SK-N-SH treated with all-trans-retinoic acid at 6 μM for 48 hours (cell line): ENCODE data around the gene NCS1.

ENCODE experiments used
- ATAC-seq: fragments of 200-7000 bp; cut with Tn5 transposase; 3 replicates; pipeline ENCODE4 v1.9.1; 2020; ENCODE audit warnings: mild to moderate bottlenecking, moderate library complexity
- ARNTL ChIP-seq: fragments of 450-650 bp; formaldehyde crosslinking; IDR thresholded peaks from 2 replicates; pipeline ENCODE4 v1.5.0; 2020; ENCODE audit warnings: low read depth, mild to moderate bottlenecking, moderate library complexity, borderline replicate concordance
- BACH2 ChIP-seq: fragments of 250-450 bp; sonication (Bioruptor Pico); IDR thresholded peaks from 2 replicates; pipeline ENCODE4 v1.9.0; 2021; ENCODE audit warnings: mild to moderate bottlenecking, borderline replicate concordance
- CSDC2 ChIP-seq: fragments of 250-450 bp; sonication (Bioruptor Pico); IDR thresholded peaks from 2 replicates; pipeline ENCODE4 v1.5.0; 2020; ENCODE audit warnings: mild to moderate bottlenecking, moderate library complexity
- ESRRG ChIP-seq: fragments of 250-450 bp; sonication (Bioruptor Pico); IDR thresholded peaks from 2 replicates; pipeline ENCODE4 v1.6.1; 2021; ENCODE audit warnings: mild to moderate bottlenecking
- GLIS3 ChIP-seq: fragments of 250-450 bp; sonication (Bioruptor Pico); IDR thresholded peaks from 2 replicates; pipeline ENCODE4 v1.5.0; 2020; ENCODE audit warnings: mild to moderate bottlenecking, moderate library complexity
- ISL1 ChIP-seq: fragments of 250-450 bp; sonication (Bioruptor Pico); IDR thresholded peaks from 2 replicates; pipeline ENCODE4 v2.1.2; 2022; ENCODE audit warnings: mild to moderate bottlenecking, moderate library complexity
- OSR1 ChIP-seq: fragments of 250-450 bp; sonication (Bioruptor Pico); IDR thresholded peaks from 2 replicates; pipeline ENCODE4 v1.8.0; 2022; ENCODE audit warnings: moderate library complexity, mild to moderate bottlenecking, inconsistent platforms
- PPARA ChIP-seq: fragments of 250-450 bp; sonication (Bioruptor Pico); IDR thresholded peaks from 2 replicates; pipeline ENCODE4 v1.5.0; 2020; ENCODE audit warnings: mild to moderate bottlenecking, borderline replicate concordance
- RARB ChIP-seq: fragments of 250-450 bp; sonication (Bioruptor Pico); IDR thresholded peaks from 2 replicates; pipeline ENCODE4 v1.8.0; 2021; ENCODE audit warnings: mild to moderate bottlenecking, moderate library complexity
- SNAI2 ChIP-seq: fragments of 250-450 bp; sonication (Bioruptor Pico); IDR thresholded peaks from 2 replicates; pipeline ENCODE4 v1.5.0; 2020; ENCODE audit warnings: mild to moderate bottlenecking, moderate library complexity
- TCF4 ChIP-seq: fragments of 250-450 bp; sonication (Bioruptor Pico); IDR thresholded peaks from 2 replicates; pipeline ENCODE4 v1.8.0; 2021; ENCODE audit warnings: mild to moderate bottlenecking, moderate library complexity, borderline replicate concordance
- TOX ChIP-seq: fragments of 250-450 bp; sonication (Bioruptor Pico); IDR thresholded peaks from 2 replicates; pipeline ENCODE4 v1.8.0; 2021; ENCODE audit warnings: mild to moderate bottlenecking, moderate library complexity, borderline replicate concordance
- ZC3H10 ChIP-seq: fragments of 250-450 bp; sonication (Bioruptor Pico); IDR thresholded peaks from 2 replicates; pipeline ENCODE4 v1.5.1; 2021; ENCODE audit warnings: mild to moderate bottlenecking, moderate library complexity
- ZFP3 ChIP-seq: fragments of 250-450 bp; sonication (Bioruptor Pico); IDR thresholded peaks from 2 replicates; pipeline ENCODE4 v1.5.0; 2020; ENCODE audit warnings: mild to moderate bottlenecking, moderate library complexity
- ZFP30 ChIP-seq: fragments of 450-650 bp; formaldehyde crosslinking; IDR thresholded peaks from 2 replicates; pipeline ENCODE4 v1.5.0; 2022; ENCODE audit warnings: mild to moderate bottlenecking, moderate library complexity
- ZNF565 ChIP-seq: fragments of 450-650 bp; formaldehyde crosslinking; conservative IDR thresholded peaks from 2 replicates; pipeline ENCODE4 v1.5.0; 2020; ENCODE audit warnings: low read depth, mild to moderate bottlenecking, moderate library complexity
- ZNF70 ChIP-seq: fragments of 450-650 bp; formaldehyde crosslinking; IDR thresholded peaks from 2 replicates; pipeline ENCODE4 v1.5.0; 2020; ENCODE audit warnings: mild to moderate bottlenecking, moderate library complexity
- ZNF8 ChIP-seq: fragments of 450-650 bp; formaldehyde crosslinking; IDR thresholded peaks from 2 replicates; pipeline ENCODE4 v1.5.0; 2020; ENCODE audit warnings: mild to moderate bottlenecking, moderate library complexity
- TF ChIP-seq, protein P1 (sequence below): fragments of 250-450 bp; sonication (Bioruptor Pico); IDR thresholded peaks from 2 replicates; pipeline ENCODE4 v1.8.0; 2020; ENCODE audit warnings: mild to moderate bottlenecking, moderate library complexity, borderline replicate concordance
- TF ChIP-seq, protein P2 (sequence below): fragments of 250-450 bp; sonication (Bioruptor Pico); IDR thresholded peaks from 2 replicates; pipeline ENCODE4 v1.5.1; 2020; ENCODE audit warnings: low read depth, mild to moderate bottlenecking, moderate library complexity
- TF ChIP-seq, protein P3 (sequence below): fragments of 250-450 bp; sonication (Bioruptor Pico); IDR thresholded peaks from 2 replicates; pipeline ENCODE4 v1.5.0; 2020; ENCODE audit warnings: mild to moderate bottlenecking, moderate library complexity
- TF ChIP-seq, protein P4 (sequence below): fragments of 250-450 bp; sonication (Bioruptor Pico); IDR thresholded peaks from 2 replicates; pipeline ENCODE4 v1.5.1; 2021; ENCODE audit warnings: mild to moderate bottlenecking, moderate library complexity
- TF ChIP-seq, protein P5 (sequence below): fragments of 250-450 bp; sonication (Bioruptor Pico); IDR thresholded peaks from 2 replicates; pipeline ENCODE4 v1.8.0; 2021; ENCODE audit warnings: low read depth, mild to moderate bottlenecking, moderate library complexity, borderline replicate concordance

The NCS1 gene

DNA sequence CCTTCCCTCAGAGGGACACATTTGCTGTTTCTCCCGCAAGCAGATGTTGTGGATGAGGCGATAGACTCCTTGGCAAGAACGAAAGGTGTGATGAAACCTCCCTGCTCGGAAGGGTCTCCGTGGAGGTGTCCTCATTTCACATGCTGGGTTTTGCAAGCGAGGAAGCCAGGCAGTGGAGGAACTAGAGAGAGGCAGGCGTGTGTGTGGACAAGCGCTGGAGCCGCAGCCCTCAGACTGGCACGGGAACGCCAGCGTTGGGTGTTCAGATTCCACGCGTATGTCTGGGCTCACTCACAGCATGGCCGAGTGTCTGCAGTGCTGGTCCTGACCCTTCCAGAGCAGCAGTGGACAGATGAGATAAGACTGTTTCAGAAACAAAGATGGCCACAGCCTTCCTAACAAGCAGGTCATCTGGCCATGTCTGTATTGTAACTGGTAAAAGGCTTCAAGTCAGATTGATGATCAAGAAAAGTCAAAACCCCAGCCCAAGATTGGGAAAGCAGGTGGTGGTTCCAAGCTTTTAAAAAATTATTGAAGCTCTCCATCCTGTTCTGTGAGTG, 35.0 kb upstream of the NCS1 start:
- TF ChIP-seq SNAI2 (CRISPR knock-in tag) (no peak), PPARA (no peak), ZFP30 (CRISPR knock-in tag) (no peak), ARNTL (CRISPR knock-in tag) (no peak), ISL1 (CRISPR knock-in tag) (no peak), RARB (CRISPR knock-in tag) (no peak), BACH2 (CRISPR knock-in tag) (no peak), CSDC2 (no peak), ZNF8 (no peak), ZNF70 (CRISPR knock-in tag) (no peak), TOX (no peak), ESRRG (no peak), GLIS3 (CRISPR knock-in tag) (no peak), OSR1 (CRISPR knock-in tag) (no peak), ZC3H10 (no peak), ZNF565 (no peak)
- TF ChIP-seq, protein P1, sequence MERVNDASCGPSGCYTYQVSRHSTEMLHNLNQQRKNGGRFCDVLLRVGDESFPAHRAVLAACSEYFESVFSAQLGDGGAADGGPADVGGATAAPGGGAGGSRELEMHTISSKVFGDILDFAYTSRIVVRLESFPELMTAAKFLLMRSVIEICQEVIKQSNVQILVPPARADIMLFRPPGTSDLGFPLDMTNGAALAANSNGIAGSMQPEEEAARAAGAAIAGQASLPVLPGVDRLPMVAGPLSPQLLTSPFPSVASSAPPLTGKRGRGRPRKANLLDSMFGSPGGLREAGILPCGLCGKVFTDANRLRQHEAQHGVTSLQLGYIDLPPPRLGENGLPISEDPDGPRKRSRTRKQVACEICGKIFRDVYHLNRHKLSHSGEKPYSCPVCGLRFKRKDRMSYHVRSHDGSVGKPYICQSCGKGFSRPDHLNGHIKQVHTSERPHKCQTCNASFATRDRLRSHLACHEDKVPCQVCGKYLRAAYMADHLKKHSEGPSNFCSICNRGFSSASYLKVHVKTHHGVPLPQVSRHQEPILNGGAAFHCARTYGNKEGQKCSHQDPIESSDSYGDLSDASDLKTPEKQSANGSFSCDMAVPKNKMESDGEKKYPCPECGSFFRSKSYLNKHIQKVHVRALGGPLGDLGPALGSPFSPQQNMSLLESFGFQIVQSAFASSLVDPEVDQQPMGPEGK (CRISPR knock-in tag) = no peak
- TF ChIP-seq, protein P2, sequence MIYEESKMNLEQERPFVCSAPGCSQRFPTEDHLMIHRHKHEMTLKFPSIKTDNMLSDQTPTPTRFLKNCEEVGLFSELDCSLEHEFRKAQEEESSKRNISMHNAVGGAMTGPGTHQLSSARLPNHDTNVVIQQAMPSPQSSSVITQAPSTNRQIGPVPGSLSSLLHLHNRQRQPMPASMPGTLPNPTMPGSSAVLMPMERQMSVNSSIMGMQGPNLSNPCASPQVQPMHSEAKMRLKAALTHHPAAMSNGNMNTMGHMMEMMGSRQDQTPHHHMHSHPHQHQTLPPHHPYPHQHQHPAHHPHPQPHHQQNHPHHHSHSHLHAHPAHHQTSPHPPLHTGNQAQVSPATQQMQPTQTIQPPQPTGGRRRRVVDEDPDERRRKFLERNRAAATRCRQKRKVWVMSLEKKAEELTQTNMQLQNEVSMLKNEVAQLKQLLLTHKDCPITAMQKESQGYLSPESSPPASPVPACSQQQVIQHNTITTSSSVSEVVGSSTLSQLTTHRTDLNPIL (CRISPR knock-in tag) = no peak
- TF ChIP-seq, protein P3, sequence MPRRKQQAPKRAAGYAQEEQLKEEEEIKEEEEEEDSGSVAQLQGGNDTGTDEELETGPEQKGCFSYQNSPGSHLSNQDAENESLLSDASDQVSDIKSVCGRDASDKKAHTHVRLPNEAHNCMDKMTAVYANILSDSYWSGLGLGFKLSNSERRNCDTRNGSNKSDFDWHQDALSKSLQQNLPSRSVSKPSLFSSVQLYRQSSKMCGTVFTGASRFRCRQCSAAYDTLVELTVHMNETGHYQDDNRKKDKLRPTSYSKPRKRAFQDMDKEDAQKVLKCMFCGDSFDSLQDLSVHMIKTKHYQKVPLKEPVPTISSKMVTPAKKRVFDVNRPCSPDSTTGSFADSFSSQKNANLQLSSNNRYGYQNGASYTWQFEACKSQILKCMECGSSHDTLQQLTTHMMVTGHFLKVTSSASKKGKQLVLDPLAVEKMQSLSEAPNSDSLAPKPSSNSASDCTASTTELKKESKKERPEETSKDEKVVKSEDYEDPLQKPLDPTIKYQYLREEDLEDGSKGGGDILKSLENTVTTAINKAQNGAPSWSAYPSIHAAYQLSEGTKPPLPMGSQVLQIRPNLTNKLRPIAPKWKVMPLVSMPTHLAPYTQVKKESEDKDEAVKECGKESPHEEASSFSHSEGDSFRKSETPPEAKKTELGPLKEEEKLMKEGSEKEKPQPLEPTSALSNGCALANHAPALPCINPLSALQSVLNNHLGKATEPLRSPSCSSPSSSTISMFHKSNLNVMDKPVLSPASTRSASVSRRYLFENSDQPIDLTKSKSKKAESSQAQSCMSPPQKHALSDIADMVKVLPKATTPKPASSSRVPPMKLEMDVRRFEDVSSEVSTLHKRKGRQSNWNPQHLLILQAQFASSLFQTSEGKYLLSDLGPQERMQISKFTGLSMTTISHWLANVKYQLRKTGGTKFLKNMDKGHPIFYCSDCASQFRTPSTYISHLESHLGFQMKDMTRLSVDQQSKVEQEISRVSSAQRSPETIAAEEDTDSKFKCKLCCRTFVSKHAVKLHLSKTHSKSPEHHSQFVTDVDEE (CRISPR knock-in tag) = no peak
- TF ChIP-seq, protein P4, sequence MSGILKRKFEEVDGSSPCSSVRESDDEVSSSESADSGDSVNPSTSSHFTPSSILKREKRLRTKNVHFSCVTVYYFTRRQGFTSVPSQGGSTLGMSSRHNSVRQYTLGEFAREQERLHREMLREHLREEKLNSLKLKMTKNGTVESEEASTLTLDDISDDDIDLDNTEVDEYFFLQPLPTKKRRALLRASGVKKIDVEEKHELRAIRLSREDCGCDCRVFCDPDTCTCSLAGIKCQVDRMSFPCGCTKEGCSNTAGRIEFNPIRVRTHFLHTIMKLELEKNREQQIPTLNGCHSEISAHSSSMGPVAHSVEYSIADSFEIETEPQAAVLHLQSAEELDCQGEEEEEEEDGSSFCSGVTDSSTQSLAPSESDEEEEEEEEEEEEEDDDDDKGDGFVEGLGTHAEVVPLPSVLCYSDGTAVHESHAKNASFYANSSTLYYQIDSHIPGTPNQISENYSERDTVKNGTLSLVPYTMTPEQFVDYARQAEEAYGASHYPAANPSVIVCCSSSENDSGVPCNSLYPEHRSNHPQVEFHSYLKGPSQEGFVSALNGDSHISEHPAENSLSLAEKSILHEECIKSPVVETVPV (CRISPR knock-in tag) = no peak
- ATAC-seq = no peak

DNA sequence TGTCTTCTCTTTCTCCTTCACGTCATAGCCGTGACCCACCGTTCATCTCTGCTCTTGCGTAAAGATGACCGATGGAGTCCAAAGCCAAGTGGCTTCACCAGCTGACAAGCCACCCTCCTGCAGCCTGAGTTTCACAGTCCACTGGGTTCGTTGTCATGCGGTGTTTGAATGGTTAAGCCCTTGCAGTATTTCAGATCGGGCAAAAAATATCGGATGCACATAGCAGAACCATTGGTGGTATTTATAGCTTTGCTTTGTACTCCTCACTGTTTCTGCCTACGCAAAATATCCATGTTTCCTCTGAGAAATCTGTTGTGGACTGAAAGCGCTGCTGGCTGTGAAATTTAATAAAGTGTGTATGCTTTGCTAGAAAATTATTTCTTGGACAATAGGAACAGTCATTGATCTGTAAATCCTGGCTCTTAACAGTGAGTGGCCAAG, 34.5 kb upstream of the NCS1 start:
- TF ChIP-seq RARB (CRISPR knock-in tag) (no peak), CSDC2 (no peak), ZC3H10 (no peak), ZFP3 (CRISPR knock-in tag) (no peak), ARNTL (CRISPR knock-in tag) (no peak), OSR1 (CRISPR knock-in tag) (no peak)
- TF ChIP-seq, protein P1 (CRISPR knock-in tag) = no peak
- ATAC-seq = no peak

DNA sequence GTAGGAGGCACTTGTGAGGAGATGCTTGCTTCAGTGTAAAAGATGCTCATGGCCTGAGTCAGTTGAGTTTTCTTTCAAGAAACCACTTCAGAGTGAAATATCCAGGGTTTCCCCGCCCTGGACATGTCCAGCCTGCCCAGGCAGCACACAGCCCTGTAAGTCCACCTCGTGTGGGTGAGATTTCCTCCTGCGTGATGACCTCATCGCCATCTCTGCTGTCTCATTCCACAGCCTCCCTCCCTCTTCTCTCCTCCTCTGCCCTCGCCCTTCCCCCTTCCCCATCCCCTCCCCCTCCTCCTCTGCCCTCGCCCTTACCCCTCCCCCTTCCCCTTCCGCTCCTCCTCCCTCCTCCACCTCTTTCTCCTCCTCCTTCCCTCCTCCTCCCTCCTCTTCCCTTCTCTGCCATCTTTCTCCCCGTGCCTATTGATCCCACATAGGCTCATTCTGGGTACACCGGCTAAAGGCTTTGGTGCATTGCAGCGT, 34.0 kb upstream of the NCS1 start:
- ATAC-seq = peak; percentile 82
- no peak for TF ChIP-seq ZFP30 (CRISPR knock-in tag)
- no peak for TF ChIP-seq OSR1 (CRISPR knock-in tag)
- TF ChIP-seq ZFP3 (CRISPR knock-in tag) = no peak
- TF ChIP-seq TCF4 = no peak
- TF ChIP-seq, protein P2 (CRISPR knock-in tag) = no peak
- TF ChIP-seq, protein P4 (CRISPR knock-in tag) = no peak
- TF ChIP-seq GLIS3 (CRISPR knock-in tag) = no peak
- TF ChIP-seq, protein P5, sequence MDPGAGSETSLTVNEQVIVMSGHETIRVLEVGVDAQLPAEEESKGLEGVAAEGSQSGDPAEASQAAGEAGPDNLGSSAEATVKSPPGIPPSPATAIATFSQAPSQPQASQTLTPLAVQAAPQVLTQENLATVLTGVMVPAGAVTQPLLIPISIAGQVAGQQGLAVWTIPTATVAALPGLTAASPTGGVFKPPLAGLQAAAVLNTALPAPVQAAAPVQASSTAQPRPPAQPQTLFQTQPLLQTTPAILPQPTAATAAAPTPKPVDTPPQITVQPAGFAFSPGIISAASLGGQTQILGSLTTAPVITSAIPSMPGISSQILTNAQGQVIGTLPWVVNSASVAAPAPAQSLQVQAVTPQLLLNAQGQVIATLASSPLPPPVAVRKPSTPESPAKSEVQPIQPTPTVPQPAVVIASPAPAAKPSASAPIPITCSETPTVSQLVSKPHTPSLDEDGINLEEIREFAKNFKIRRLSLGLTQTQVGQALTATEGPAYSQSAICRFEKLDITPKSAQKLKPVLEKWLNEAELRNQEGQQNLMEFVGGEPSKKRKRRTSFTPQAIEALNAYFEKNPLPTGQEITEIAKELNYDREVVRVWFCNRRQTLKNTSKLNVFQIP = no peak
